ENCODE results near the gene FNTB.

Gene FNTB

DNA sequence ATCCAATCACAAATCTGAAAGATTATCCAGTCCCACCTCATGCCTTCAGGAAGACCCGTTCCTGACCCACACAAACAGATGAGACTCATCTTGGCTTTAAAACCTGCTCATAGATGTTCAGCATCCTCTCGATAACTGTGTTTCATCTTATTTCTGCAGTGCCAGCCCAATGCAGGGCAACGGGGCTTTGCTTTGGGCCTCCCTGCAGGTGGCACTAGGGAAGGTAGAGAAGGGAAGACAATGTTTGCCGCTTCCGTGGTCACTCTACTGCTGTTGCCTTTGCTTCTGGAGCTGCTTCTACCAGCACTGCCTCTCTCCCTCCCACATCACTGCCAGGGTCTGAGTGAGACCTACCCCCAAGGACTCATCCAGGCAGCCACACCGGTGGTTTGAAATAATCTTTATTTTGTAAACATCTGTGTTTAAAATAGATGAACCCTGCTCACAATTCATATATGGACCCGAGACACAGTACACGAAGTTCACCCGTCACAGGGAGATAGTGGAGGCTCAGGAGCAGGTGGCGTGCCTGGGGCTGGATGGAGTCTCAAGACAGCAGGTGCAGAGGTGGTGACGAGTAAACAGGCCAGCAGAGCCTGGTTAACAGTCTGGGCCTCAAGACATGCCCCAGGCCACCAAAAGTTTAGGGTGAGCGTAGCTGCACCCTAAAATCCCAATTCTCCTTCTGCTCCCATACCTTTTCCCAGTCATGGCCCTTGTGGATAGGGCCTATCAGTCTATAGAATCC is 41.1 kb upstream of the FNTB start:
- Histone ChIP-seq H3K9me3 (ENCODE audit: control insufficient read depth, low read length) (no peaks in the 10 kb centered on the region), H3K9ac (ENCODE audit: low read length) (no peak overlapping the region), H3K4me3 (ENCODE audit: low read length) (no peak overlapping the region), H3K27me3 (ENCODE audit: control insufficient read depth, insufficient read depth, low read length) (no peaks in the 10 kb centered on the region), H3K36me3 (ENCODE audit: control insufficient read depth, insufficient read depth, low read length) (no peaks in the 10 kb centered on the region), H3K4me1 (ENCODE audit: control insufficient read depth, insufficient read depth, low read length) (peaks cover 25% of the 10 kb centered on the region)

DNA sequence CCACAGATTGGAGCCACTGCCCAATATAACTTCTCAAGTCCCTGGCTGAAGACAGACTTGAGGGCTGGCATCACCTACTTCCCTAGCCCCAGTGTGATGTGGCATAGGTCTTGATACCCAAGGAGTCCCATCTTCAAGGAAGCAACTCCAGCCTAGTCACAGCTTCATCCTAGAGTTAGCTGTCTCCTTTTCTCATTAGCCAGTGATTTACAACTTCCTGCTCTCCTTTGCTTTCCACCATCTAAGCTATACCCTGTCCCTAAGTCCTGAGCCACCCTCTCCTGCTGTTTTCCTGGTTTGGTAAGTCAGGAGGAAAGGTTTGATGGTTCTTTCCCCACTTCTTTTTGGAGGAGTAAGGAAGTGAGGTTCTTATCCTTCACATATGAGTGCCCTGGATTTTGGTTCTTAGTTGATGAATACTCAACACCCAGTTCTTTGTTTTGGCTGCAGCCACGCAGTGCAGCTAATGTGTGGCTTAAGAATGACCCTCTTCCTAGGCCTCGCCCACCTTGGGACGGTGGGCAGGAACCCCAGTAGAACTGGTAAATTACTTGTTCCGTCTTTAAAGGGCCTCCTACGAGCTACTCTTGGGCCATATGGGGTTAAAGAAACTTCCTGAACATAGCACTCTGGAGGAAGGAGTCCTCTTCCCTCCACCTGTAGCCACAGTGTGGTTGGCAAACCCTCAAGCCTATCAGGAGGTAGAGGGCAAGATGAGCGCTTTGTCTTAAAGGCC is 40.2 kb upstream of the FNTB start:
- no peaks in the 10 kb centered on the region for H3K27me3 ChIP-seq (ENCODE audit: control insufficient read depth, insufficient read depth, low read length)
- peaks cover 18% of the 10 kb centered on the region for H3K4me1 ChIP-seq (ENCODE audit: control insufficient read depth, insufficient read depth, low read length)
- no peaks in the 10 kb centered on the region for H3K36me3 ChIP-seq (ENCODE audit: control insufficient read depth, insufficient read depth, low read length)
- no peak overlapping the region for H3K4me3 ChIP-seq (ENCODE audit: low read length)
- H3K9ac ChIP-seq (ENCODE audit: low read length): no peak overlapping the region
- no peaks in the 10 kb centered on the region for H3K9me3 ChIP-seq (ENCODE audit: control insufficient read depth, low read length)

DNA sequence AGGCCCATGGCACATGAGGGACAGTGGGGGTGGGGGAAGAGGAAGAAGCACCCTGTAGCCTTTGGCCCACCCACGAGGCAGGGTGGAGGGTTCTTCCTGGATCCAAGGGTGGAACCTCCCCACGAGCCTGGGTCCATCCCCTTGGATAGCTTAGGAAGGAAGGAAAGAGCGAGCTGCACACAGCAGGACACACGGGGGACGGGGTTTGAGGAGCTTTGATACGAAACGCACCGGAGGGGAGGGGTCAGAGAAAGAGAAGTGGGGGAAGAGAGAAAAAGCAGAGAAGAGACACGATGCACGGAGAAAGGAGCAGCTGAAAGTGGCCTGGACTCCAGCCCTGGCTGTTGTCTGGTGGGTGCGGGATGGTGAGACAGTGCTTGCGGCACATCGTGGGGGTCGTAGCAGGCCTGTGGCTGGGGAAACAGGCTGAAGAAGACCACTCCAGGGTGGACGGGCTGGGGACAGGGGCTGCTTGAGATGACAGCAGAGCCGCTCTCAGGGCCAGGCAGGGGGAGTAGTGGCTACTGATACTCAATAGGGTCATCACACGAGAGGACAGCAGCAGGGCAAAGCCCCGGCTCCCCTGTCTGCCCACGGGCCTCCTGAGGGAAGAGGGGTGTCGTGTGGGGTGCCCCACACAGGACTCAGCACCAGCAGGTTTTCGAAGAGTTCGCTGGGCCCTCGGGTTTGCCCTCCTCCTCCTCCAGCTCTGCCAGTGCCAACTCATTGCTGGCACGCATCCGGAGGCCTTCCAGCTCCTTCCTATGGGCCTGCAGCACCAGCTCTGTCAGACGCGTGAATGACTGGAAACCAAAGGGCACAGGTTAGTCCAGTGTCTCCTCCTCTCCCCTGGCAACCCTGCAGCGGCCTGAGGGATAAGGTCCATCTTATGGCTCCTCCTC is 38.7 kb upstream of the FNTB start:
- no peak overlapping the region for H3K4me3 ChIP-seq (ENCODE audit: low read length)
- H3K4me1 ChIP-seq (ENCODE audit: control insufficient read depth, insufficient read depth, low read length): peaks cover 19% of the 10 kb centered on the region
- no peak overlapping the region for H3K9ac ChIP-seq (ENCODE audit: low read length)
- H3K27me3 ChIP-seq (ENCODE audit: control insufficient read depth, insufficient read depth, low read length): no peaks in the 10 kb centered on the region
- H3K9me3 ChIP-seq (ENCODE audit: control insufficient read depth, low read length): no peaks in the 10 kb centered on the region
- no peaks in the 10 kb centered on the region for H3K36me3 ChIP-seq (ENCODE audit: control insufficient read depth, insufficient read depth, low read length)

- Histone ChIP-seq H3K9ac (ENCODE audit: low read length) (no peak overlapping the region), H3K4me1 (ENCODE audit: control insufficient read depth, insufficient read depth, low read length) (peaks cover 12% of the 10 kb centered on the region), H3K27me3 (ENCODE audit: control insufficient read depth, insufficient read depth, low read length) (no peaks in the 10 kb centered on the region), H3K4me3 (ENCODE audit: low read length) (no peak overlapping the region), H3K9me3 (ENCODE audit: control insufficient read depth, low read length) (no peaks in the 10 kb centered on the region), H3K36me3 (ENCODE audit: control insufficient read depth, insufficient read depth, low read length) (no peaks in the 10 kb centered on the region)
These were observed 38.0 kb upstream of the FNTB start for GRCh38 chr14:64948612-64949210.

DNA sequence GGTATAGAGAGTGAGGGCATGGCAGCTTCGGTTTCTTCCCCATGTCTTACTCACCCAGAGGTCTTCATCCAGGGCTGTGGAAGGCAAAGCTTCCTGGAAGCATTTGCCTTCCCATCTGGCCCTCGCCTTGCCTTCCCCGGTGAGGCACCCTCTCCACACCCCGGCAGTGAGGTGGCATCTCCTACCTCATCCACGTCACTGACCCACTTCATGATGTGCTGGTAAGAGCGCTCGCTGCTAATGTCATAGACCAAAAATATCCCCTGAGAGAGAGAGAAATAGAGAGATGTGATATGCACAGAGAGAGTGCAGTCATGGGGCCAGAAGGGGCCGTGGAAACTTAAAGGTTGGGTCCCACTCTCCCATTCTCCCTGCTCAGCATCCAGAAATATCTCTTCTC is 35.8 kb upstream of the FNTB start:
- H3K27me3 ChIP-seq (ENCODE audit: control insufficient read depth, insufficient read depth, low read length): no peaks in the 10 kb centered on the region
- no peaks in the 10 kb centered on the region for H3K36me3 ChIP-seq (ENCODE audit: control insufficient read depth, insufficient read depth, low read length)
- H3K9ac ChIP-seq (ENCODE audit: low read length): no peak overlapping the region
- H3K4me1 ChIP-seq (ENCODE audit: control insufficient read depth, insufficient read depth, low read length): peaks cover 3% of the 10 kb centered on the region
- H3K9me3 ChIP-seq (ENCODE audit: control insufficient read depth, low read length): no peaks in the 10 kb centered on the region
- H3K4me3 ChIP-seq (ENCODE audit: low read length): no peak overlapping the region

DNA sequence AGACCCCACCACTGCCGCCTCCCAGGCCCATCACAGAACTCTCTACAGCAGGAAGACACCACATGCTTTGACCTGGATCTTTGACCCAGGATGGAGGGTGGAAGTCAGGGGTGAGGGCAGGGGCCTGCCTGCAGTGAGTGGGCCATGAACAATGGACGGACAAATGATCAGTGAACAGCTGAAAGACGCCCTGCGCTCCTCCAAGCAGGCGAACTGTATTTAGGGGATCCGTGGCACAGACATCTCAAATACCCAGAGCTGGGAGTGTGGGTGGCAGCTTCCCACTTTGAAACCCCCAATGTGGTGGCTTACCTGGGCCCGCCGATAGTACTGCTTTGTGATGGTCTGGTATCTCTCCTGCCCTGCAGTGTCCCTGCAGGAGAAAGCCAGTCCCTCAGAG is 35.4 kb upstream of the FNTB start:
- H3K9me3 ChIP-seq (ENCODE audit: control insufficient read depth, low read length): no peaks in the 10 kb centered on the region
- H3K36me3 ChIP-seq (ENCODE audit: control insufficient read depth, insufficient read depth, low read length): no peaks in the 10 kb centered on the region
- no peak overlapping the region for H3K4me3 ChIP-seq (ENCODE audit: low read length)
- no peaks in the 10 kb centered on the region for H3K27me3 ChIP-seq (ENCODE audit: control insufficient read depth, insufficient read depth, low read length)
- H3K4me1 ChIP-seq (ENCODE audit: control insufficient read depth, insufficient read depth, low read length): peaks cover 3% of the 10 kb centered on the region
- H3K9ac ChIP-seq (ENCODE audit: low read length): no peak overlapping the region

GRCh38 chr14:64951724-64952123 is 35.0 kb upstream of the FNTB start:
- peaks cover 3% of the 10 kb centered on the region for H3K4me1 ChIP-seq (ENCODE audit: control insufficient read depth, insufficient read depth, low read length)
- H3K9ac ChIP-seq (ENCODE audit: low read length): no peak overlapping the region
- no peak overlapping the region for H3K4me3 ChIP-seq (ENCODE audit: low read length)
- no peaks in the 10 kb centered on the region for H3K9me3 ChIP-seq (ENCODE audit: control insufficient read depth, low read length)
- H3K27me3 ChIP-seq (ENCODE audit: control insufficient read depth, insufficient read depth, low read length): no peaks in the 10 kb centered on the region
- H3K36me3 ChIP-seq (ENCODE audit: control insufficient read depth, insufficient read depth, low read length): no peaks in the 10 kb centered on the region

- no peaks in the 10 kb centered on the region for H3K9me3 ChIP-seq (ENCODE audit: control insufficient read depth, low read length)
- H3K4me1 ChIP-seq (ENCODE audit: control insufficient read depth, insufficient read depth, low read length): peaks cover 3% of the 10 kb centered on the region
- no peak overlapping the region for H3K4me3 ChIP-seq (ENCODE audit: low read length)
- no peaks in the 10 kb centered on the region for H3K36me3 ChIP-seq (ENCODE audit: control insufficient read depth, insufficient read depth, low read length)
- H3K27me3 ChIP-seq (ENCODE audit: control insufficient read depth, insufficient read depth, low read length): no peaks in the 10 kb centered on the region
- no peak overlapping the region for H3K9ac ChIP-seq (ENCODE audit: low read length)
These were observed 33.9 kb upstream of the FNTB start for GRCh38 chr14:64952598-64953309.

DNA sequence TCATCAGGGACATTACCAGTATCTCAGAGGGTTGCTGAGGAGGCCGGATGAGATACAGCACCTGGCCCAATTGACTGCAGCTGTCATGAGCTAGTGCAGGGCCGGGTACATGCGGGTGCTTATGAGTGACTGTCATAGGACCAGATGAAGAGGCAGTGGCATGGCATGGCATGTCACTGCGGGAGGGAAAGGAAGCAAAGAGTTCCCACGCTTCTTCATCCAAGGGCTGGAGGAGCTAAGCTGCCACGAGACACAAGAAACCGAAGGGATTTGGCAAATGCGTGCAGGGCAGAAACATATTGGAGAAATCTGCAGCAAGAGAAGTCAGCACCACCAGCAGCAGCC is 33.4 kb upstream of the FNTB start:
- H3K4me3 ChIP-seq (ENCODE audit: low read length): no peak overlapping the region
- H3K4me1 ChIP-seq (ENCODE audit: control insufficient read depth, insufficient read depth, low read length): peaks cover 3% of the 10 kb centered on the region
- H3K36me3 ChIP-seq (ENCODE audit: control insufficient read depth, insufficient read depth, low read length): no peaks in the 10 kb centered on the region
- no peak overlapping the region for H3K9ac ChIP-seq (ENCODE audit: low read length)
- no peaks in the 10 kb centered on the region for H3K9me3 ChIP-seq (ENCODE audit: control insufficient read depth, low read length)
- no peaks in the 10 kb centered on the region for H3K27me3 ChIP-seq (ENCODE audit: control insufficient read depth, insufficient read depth, low read length)

DNA sequence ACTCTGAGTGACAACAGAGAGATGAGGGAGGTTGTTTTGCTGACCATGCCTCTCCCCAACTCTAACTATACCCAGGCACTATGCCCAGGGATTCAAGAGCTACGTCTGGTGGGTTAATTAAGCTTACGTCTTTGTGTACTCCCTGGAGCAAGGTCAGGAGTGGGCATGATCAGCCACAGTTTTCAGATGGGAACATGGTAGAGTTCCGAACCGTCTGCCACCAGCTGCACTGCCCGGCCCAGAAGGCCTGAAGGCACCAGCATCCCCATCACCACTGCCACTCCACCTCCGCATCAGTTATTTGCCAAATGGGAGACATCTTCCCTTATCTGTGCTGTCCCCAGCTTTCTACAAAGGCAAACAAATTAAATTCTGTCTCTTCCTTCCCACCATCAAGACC is 33.0 kb upstream of the FNTB start:
- no peaks in the 10 kb centered on the region for H3K9me3 ChIP-seq (ENCODE audit: control insufficient read depth, low read length)
- no peaks in the 10 kb centered on the region for H3K27me3 ChIP-seq (ENCODE audit: control insufficient read depth, insufficient read depth, low read length)
- no peaks in the 10 kb centered on the region for H3K36me3 ChIP-seq (ENCODE audit: control insufficient read depth, insufficient read depth, low read length)

GRCh38 chr14:64954491-64955240 is 32.0 kb upstream of the FNTB start:
- Histone ChIP-seq H3K4me1 (ENCODE audit: control insufficient read depth, insufficient read depth, low read length) (peaks cover 10% of the 10 kb centered on the region), H3K27me3 (ENCODE audit: control insufficient read depth, insufficient read depth, low read length) (no peaks in the 10 kb centered on the region), H3K9ac (ENCODE audit: low read length) (no peak overlapping the region), H3K9me3 (ENCODE audit: control insufficient read depth, low read length) (no peaks in the 10 kb centered on the region), H3K36me3 (ENCODE audit: control insufficient read depth, insufficient read depth, low read length) (no peaks in the 10 kb centered on the region), H3K4me3 (ENCODE audit: low read length) (no peak overlapping the region)

More for the DNA sequence above, 33.0 kb upstream of the FNTB start:
- H3K4me3 ChIP-seq (ENCODE audit: low read length): no peak overlapping the region
- H3K4me1 ChIP-seq (ENCODE audit: control insufficient read depth, insufficient read depth, low read length): peaks cover 6% of the 10 kb centered on the region
- H3K9ac ChIP-seq (ENCODE audit: low read length): no peak overlapping the region

All from mucosa of stomach (tissue), 1 donor.